Measurements from ENCODE around the gene CAVIN1.

DNA sequence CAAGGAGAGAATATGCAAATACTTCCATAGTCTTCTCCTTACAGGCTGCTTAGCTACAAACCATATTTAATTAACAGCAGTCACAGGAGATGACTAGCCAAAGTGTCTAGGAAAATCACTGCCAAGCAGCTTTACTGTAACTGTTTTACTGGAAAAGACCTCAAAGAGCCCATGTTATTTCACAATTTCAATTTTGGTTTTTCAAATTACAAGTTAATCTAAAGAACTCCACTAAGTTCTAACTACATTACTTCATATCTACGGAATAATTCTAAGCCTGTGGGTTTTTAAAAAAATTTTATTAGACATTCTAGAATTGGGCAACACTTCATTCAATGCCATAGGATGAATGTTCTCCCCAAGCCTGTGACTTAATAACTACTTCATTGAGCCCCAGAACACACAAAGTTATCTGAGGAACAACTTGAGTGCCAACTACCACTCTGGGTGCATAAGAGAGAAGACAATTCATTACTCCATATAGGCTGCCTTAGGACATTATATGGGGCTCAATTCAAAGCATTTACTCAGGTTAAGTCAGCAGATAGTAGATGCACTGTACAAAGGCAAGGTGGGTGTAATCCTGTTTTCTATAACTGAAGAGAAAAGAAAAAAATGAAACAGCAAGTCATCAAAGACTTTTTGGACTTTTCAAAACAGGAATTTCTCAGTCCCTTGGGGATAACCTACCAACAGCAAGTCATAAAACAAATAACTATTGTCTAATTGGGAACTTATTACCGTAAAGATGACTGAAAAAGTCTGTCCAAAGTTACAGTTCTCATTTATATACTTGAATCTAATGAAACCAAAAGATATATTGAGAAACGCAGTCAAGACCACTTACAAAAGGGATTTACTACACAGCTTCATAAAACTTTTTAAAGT is 67.9 kb downstream of the CAVIN1 start:
- TF ChIP-seq ZNF274 (IDR thresholded peaks at IDR 0.05; ENCODE audit: low read depth, low read length) (no peak), YY1 (IDR thresholded peaks at IDR 0.05; ENCODE audit: insufficient read depth, insufficient read length) (no peak), SUZ12 (IDR thresholded peaks at IDR 0.05; ENCODE audit: extremely low read depth, insufficient read depth, insufficient read length) (no peak)

All from NT2/D1 (cell line).